K562 (cell line): ENCODE measurements around the gene DOCK4. TPM values are rescaled to one million over a fixed set of nuclear protein-coding genes. Genes with fewer than 3 reads are reported as not detected.
A peak's percentile ranks its signal among the peaks of the same experiment; 100 is the strongest.

ENCODE experiments used
- ATAC-seq: fragments of 200-7000 bp; cut with Tn5 transposase; 3 replicates; pipeline ENCODE4 v1.9.1; 2020; ENCODE audit warnings: moderate library complexity
- BruUV-seq: library from RNA; stranded (reverse); fragments of 400-500 nt; replicated peaks from 2 replicates; lab custom pipeline; 2021; lab: Mats Ljungman, UMichigan
- CTCF ChIA-PET: fragments of 300-600 bp; formaldehyde crosslinking; extraction: SDS; loops from one replicate; lab custom pipeline; 2021; ENCODE audit warnings: low intra/inter-chr PET ratio; lab: Yijun Ruan, JAX
- POLR2A ChIA-PET: fragments of 300-600, 350-650 bp; sonication (Branson Sonifier 250); formaldehyde crosslinking; extraction: SDS; loops from one replicate; lab custom pipeline; 2021; ENCODE audit warnings: antibody characterized with exemption, inconsistent platforms; lab: Yijun Ruan, JAX
- DNase-seq, 4 experiments: peaks; one replicate each; pipeline versions ENCODE4 v3.0.0 to v3.0.0-alpha.2; 2011 to 2018; ENCODE audit warnings: low spot score in 3 of 4, mixed read lengths in 3 of 4; ENCODE audit errors: extremely low read depth in 1 of 4
- FAIRE-seq: peaks from 2 replicates; lab custom pipeline; 2011; peaks lifted over from hg19 to GRCh38; lab: Jason Lieb, UNC
- H2AFZ ChIP-seq: 2 replicates; pipeline ENCODE4 v1.6.0; 2011; ENCODE audit warnings: low read depth, low read length, control low read depth, inconsistent platforms
- H3K27ac ChIP-seq: fragments of 200-600 bp; 3 replicates; pipeline ENCODE4 v1.8.0; 2011; ENCODE audit warnings: low read depth, mild to moderate bottlenecking, control low read depth, inconsistent platforms, low read length, moderate library complexity, mixed read lengths; ENCODE audit errors: extremely low read depth
- H3K27me3 ChIP-seq, 2 experiments: fragments of 300-600 bp in 1 of 2; 2 replicates in 1 of 2; 3 replicates in 1 of 2; pipeline versions ENCODE4 v1.6.0 to v1.8.0; 2011; ENCODE audit warnings: inconsistent platforms in 2 of 2, low read length in 2 of 2, mild to moderate bottlenecking in 1 of 2, mixed read lengths in 1 of 2, moderate library complexity in 1 of 2; ENCODE audit not compliant: control insufficient read depth in 2 of 2, insufficient read depth in 2 of 2
- H3K36me3 ChIP-seq: fragments of 300-600 bp; 3 replicates; pipeline ENCODE4 v1.8.0; 2011; ENCODE audit warnings: mild to moderate bottlenecking, low read length, inconsistent platforms; ENCODE audit not compliant: control insufficient read depth, insufficient read depth
- H3K4me1 ChIP-seq, 2 experiments: fragments of 200-600 bp in 1 of 2; replicated peaks in 1 of 2; 2 replicates in 1 of 2; 3 replicates in 1 of 2; pipeline versions ENCODE4 v1.5.1 to v1.8.0; 2011; ENCODE audit warnings: inconsistent platforms in 2 of 2, low read length in 2 of 2, mild to moderate bottlenecking in 1 of 2, mixed read lengths in 1 of 2, moderate library complexity in 1 of 2; ENCODE audit not compliant: control insufficient read depth in 2 of 2, insufficient read depth in 2 of 2
- H3K4me2 ChIP-seq: 2 replicates; pipeline ENCODE4 v1.6.1; 2011; ENCODE audit warnings: low read length, control low read depth, inconsistent platforms, mixed read lengths; ENCODE audit not compliant: insufficient read depth
- H3K4me3 ChIP-seq: fragments of 200-600 bp; sonication (generic), shearing (Covaris generic); 2 replicates; pipeline ENCODE4 v1.5.1; 2016; ENCODE audit warnings: control low read depth, inconsistent platforms
- H3K79me2 ChIP-seq: fragments of 200-600 bp; 3 replicates; pipeline ENCODE4 v1.8.0; 2011; ENCODE audit warnings: low read length, inconsistent platforms; ENCODE audit not compliant: control insufficient read depth, insufficient read depth
- H3K9ac ChIP-seq, 2 experiments: 2 replicates each; pipeline versions ENCODE4 v1.6.0 to v1.6.1; 2011; ENCODE audit warnings: low read depth in 2 of 2, low read length in 2 of 2, control low read depth in 1 of 2, inconsistent platforms in 1 of 2, mild to moderate bottlenecking in 1 of 2, mixed read lengths in 1 of 2; ENCODE audit not compliant: insufficient read depth in 1 of 2
- H3K9me1 ChIP-seq: one replicate; pipeline ENCODE4 v1.6.0; 2011; ENCODE audit warnings: inconsistent platforms, mild to moderate bottlenecking, low read length, moderate library complexity; ENCODE audit not compliant: control insufficient read depth, insufficient read depth
- H3K9me3 ChIP-seq: replicated peaks from 2 replicates; pipeline ENCODE4 v1.5.1; 2011; ENCODE audit warnings: low read depth, low read length, inconsistent platforms; ENCODE audit not compliant: control insufficient read depth, insufficient read depth
- H4K20me1 ChIP-seq: replicated peaks from 2 replicates; pipeline ENCODE4 v1.6.1; 2011; ENCODE audit warnings: low read length, inconsistent platforms, mixed read lengths; ENCODE audit not compliant: control insufficient read depth, insufficient read depth
- ATF3 ChIP-seq, 2 experiments: fragments of 450-650 bp in 1 of 2; sonication (generic) in 1 of 2; formaldehyde crosslinking in 1 of 2; IDR thresholded peaks in 1 of 2; conservative IDR thresholded peaks in 1 of 2; 2 replicates each; pipeline versions ENCODE4 v1.6.1 to v1.8.1; 2016 to 2023; ENCODE audit warnings: mild to moderate bottlenecking in 2 of 2, moderate library complexity in 2 of 2, inconsistent platforms in 1 of 2, missing genetic modification reagents in 1 of 2
- GABPB1 ChIP-seq: sonication (generic); formaldehyde crosslinking; IDR thresholded peaks from 2 replicates; pipeline ENCODE4 v1.8.0; 2022; ENCODE audit warnings: mild to moderate bottlenecking, missing genetic modification reagents
- ILK ChIP-seq: fragments of 450-650 bp; IDR thresholded peaks from 2 replicates; pipeline ENCODE4 v1.6.1; 2016; ENCODE audit warnings: missing genetic modification characterization, low read depth, mild to moderate bottlenecking, missing compliant biosample characterization, moderate library complexity, borderline replicate concordance
- KLF1 ChIP-seq: fragments of 450-650 bp; IDR thresholded peaks from 2 replicates; pipeline ENCODE4 v1.6.1; 2016; ENCODE audit warnings: missing genetic modification characterization, missing compliant biosample characterization
- RBM14 ChIP-seq: fragments of 200-400 bp; formaldehyde crosslinking; IDR thresholded peaks from 2 replicates; pipeline ENCODE4 v1.6.1; 2018; ENCODE audit warnings: low read depth, mild to moderate bottlenecking, low read length, moderate library complexity, borderline replicate concordance; ENCODE audit not compliant: insufficient read depth
- ZNF133 ChIP-seq: fragments of 250-450 bp; sonication (Bioruptor Pico); IDR thresholded peaks from 2 replicates; pipeline ENCODE4 v1.4.0; 2020; ENCODE audit warnings: mild to moderate bottlenecking
- ZNF277 ChIP-seq: fragments of 250-450 bp; sonication (Bioruptor Pico); IDR thresholded peaks from 2 replicates; pipeline ENCODE4 v1.8.0; 2022; ENCODE audit warnings: inconsistent platforms, mild to moderate bottlenecking, moderate library complexity, borderline replicate concordance
- ZNF316 ChIP-seq: fragments of 450-650 bp; IDR thresholded peaks from 2 replicates; pipeline ENCODE4 v1.6.1; 2016
- WGBS: fragments of 100-300 bp; shearing (Covaris generic); methylation state at CpG from one replicate; pipeline ENCODE4 v1.1.6; 2016; ENCODE audit warnings: low coverage, mixed read lengths; ENCODE audit not compliant: insufficient coverage; ENCODE audit errors: missing lambda C conversion rate; 5-methylcytosine and 5-hydroxymethylcytosine counted together
- in situ Hi-C: fragments of 300-500 bp; cut with MboI; formaldehyde crosslinking; loops from 4 replicates; pipeline ENCODE4 v1.15.0; 2018; ENCODE audit warnings: inconsistent platforms, mixed read lengths
- intact Hi-C: fragments of 100-400 bp; cut with micrococcal nuclease; formaldehyde crosslinking; loops from 2 replicates; pipeline ENCODE4 v1.14.2; 2022
- polyA plus RNA-seq, 8 experiments: library from polyadenylated mRNA; depleted of rRNA in 4 of 8; stranded (reverse) in 5 of 8; unstranded in 3 of 8; fragments of >200 nt; fragmentation: Nextera tagmentation in 2 of 8; fragmentation: Illumina TruSeq in 1 of 8; extraction: Ambion mirVana in 2 of 8; extraction: Trizol in 1 of 8; gene quantifications; 2 replicates each; pipeline versions ENCODE4 v1.2.1 to v1.2.3, GENCODE V29; 2011 to 2014; ENCODE audit warnings: inconsistent platforms in 1 of 8, missing spikeins in 1 of 8
- total RNA-seq, 7 experiments: library from RNA; depleted of rRNA in 6 of 7; stranded (reverse); fragments of >200 nt in 6 of 7; fragmentation: Illumina TruSeq in 2 of 7; extraction: Trizol in 2 of 7; gene quantifications; 2 replicates each; pipeline versions ENCODE4 v1.2.1 to v1.2.3, GENCODE V29; 2011 to 2021; ENCODE audit warnings: low replicate concordance in 1 of 7

DOCK4 gene
- total and polyA plus RNA-seq, 9 of the 15 experiments (the other 6 are each of a cell fraction or from before 2014, with no cell fraction given) = 0.42 to 5.7 (median 2.3) TPM

DNA sequence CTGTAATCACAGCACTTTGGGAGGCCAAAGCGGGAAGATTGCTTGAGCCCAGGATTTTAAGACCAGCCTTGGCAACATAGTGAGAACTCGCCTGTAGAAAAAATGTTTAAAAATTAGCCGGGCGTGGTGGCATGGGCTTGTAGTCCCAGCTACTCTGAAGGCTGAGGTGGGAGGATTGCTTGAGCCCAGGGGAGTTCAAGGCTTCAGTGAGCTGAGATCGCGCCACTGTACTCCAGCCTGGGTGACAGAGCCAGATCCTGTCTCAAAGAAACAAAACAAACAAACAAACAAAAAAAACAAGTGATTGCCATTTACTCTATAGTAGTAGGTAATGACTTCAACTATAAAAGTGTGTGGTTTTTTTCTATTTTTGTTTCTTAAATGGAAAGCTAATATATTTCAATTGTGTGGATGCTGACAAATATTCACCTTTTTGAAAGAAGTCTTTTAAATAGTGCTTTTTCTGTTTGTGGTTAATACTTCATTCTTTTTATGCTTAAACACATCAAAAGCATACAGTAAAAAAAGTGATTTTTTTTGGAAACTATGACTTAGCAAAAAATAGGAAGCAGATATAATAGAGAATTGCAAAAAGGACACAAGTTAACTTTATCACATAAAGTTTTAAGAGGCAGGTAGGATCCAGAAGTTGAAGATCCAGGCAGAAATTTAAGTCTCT is 48.6 kb upstream of the DOCK4 start (continued):
- TF ChIP-seq ZNF316 (peak; percentile 56), ZNF277 (CRISPR knock-in tag) (0 out of 2 replicates have a peak, but pooled peaks have one; percentile 5)

- 3% methylated on average over 1 of the region's 1 CpG for WGBS
- H3K27ac ChIP-seq = no peak overlapping the region
- H3K4me2 ChIP-seq = no peak overlapping the region
- no peak overlapping the region for H3K4me3 ChIP-seq
- FAIRE-seq = no peak
- no peaks in the 10 kb centered on the region for H3K4me1 ChIP-seq
- ChIA-PET CTCF (no interaction called here), POLR2A (interaction anchor here (0.7 kb wide), 1 partner anchor 222 kb away, joined by 3 read pairs; no protein-coding TSS in a partner anchor)
- H3K27me3 ChIP-seq = peaks cover 0 to 1% of the 10 kb centered on the region in 2 experiments; a peak in 2 of 5 replicates
- no peak for DNase-seq
- intact Hi-C loops (no loop called here), in situ Hi-C loops (no loop called here)
- no peak overlapping the region for H2AFZ ChIP-seq
- H3K9me1 ChIP-seq = no peaks in the 10 kb centered on the region
- H3K9ac ChIP-seq = no peak overlapping the region
- no peak for ATAC-seq
- no peaks in the 10 kb centered on the region for H3K36me3 ChIP-seq
- H3K9me3 ChIP-seq = no peaks in the 10 kb centered on the region
- no peaks in the 10 kb centered on the region for H3K79me2 ChIP-seq
- no TSS peak for BruUV-seq
- no peaks in the 10 kb centered on the region for H4K20me1 ChIP-seq
- TF ChIP-seq ZNF133 = no peak
- no peak for TF ChIP-seq GABPB1 (CRISPR knock-in tag)
- no peak for TF ChIP-seq RBM14
- no peak for TF ChIP-seq KLF1
- no peak for TF ChIP-seq ILK (tag)
- no peak for TF ChIP-seq ATF3 (IDR thresholded peaks at IDR 0.05)
- TF ChIP-seq ATF3 (CRISPR knock-in tag; conservative IDR thresholded peaks at IDR 0.05) = no peak
Observed at GRCh38 chr7:112254156-112254555, 48.0 kb upstream of the DOCK4 start.
